Caco-2 (cell line): ENCODE data around the gene SEC22C. TPM values are rescaled to one million over a fixed set of nuclear protein-coding genes. Genes with fewer than 3 reads are reported as not detected.
"Not testable (repeated sequence)": the region's sequence is repeated elsewhere in the genome, so short reads cannot be mapped to it uniquely, and the experiment has no call there.

Experiments used
- BruUV-seq: library from RNA; stranded (reverse); fragments of 400-500 nt; replicated peaks from 2 replicates; lab custom pipeline; 2021; lab: Mats Ljungman, UMichigan
- CTCF ChIA-PET: fragments of 300-600 bp; sonication (Branson Sonifier 250); formaldehyde crosslinking; loops from one replicate; lab custom pipeline; 2022; ENCODE audit warnings: antibody characterized with exemption; lab: Charles Lee
- POLR2A ChIA-PET: fragments of 300-600 bp; sonication (Branson Sonifier 250); formaldehyde crosslinking; loops from one replicate; lab custom pipeline; 2022; ENCODE audit warnings: antibody characterized with exemption; lab: Charles Lee
- DNase-seq, 2 experiments: peaks; one replicate each; pipeline versions ENCODE4 v3.0.0 to v3.0.0-alpha.2; 2020 to 2022
- H3K27me3 ChIP-seq: replicated peaks from 2 replicates; pipeline ENCODE4 v1.6.0; 2011; ENCODE audit warnings: low read length; ENCODE audit not compliant: control insufficient read depth, insufficient read depth
- H3K36me3 ChIP-seq: 2 replicates; pipeline ENCODE4 v1.5.1; 2011; ENCODE audit warnings: low read length; ENCODE audit not compliant: control insufficient read depth, insufficient read depth
- H3K4me1 ChIP-seq: fragments of 250-450 bp; sonication (Bioruptor Pico); 2 replicates; pipeline ENCODE4 v1.5.1; 2020; ENCODE audit warnings: mild to moderate bottlenecking
- H3K4me3 ChIP-seq: 2 replicates; pipeline ENCODE4 v1.5.1; 2011; ENCODE audit warnings: low read depth, mild to moderate bottlenecking, control low read depth, low read length
- H3K9me3 ChIP-seq: fragments of 250-450 bp; sonication (Bioruptor Pico); 2 replicates; pipeline ENCODE4 v1.5.1; 2020; ENCODE audit warnings: mild to moderate bottlenecking, moderate library complexity
- H3K27ac Mint-ChIP-seq: one replicate; pipeline ENCODE4 v1.8.0; 2022; ENCODE audit warnings: mixed read lengths; ENCODE audit not compliant: unreplicated experiment
- H3K27me3 Mint-ChIP-seq: one replicate; pipeline ENCODE4 v1.8.0; 2022; ENCODE audit warnings: mixed read lengths; ENCODE audit not compliant: insufficient read depth, unreplicated experiment
- H3K36me3 Mint-ChIP-seq: one replicate; pipeline ENCODE4 v1.8.0; 2022; ENCODE audit warnings: mild to moderate bottlenecking, mixed read lengths; ENCODE audit not compliant: insufficient read depth, unreplicated experiment
- H3K4me1 Mint-ChIP-seq: one replicate; pipeline ENCODE4 v1.8.0; 2022; ENCODE audit warnings: low read depth, mixed read lengths; ENCODE audit not compliant: unreplicated experiment
- H3K4me3 Mint-ChIP-seq: one replicate; pipeline ENCODE4 v1.8.0; 2022; ENCODE audit warnings: mild to moderate bottlenecking, moderate library complexity, mixed read lengths; ENCODE audit not compliant: unreplicated experiment
- H3K9me3 Mint-ChIP-seq: one replicate; pipeline ENCODE4 v1.8.0; 2022; ENCODE audit warnings: mixed read lengths; ENCODE audit not compliant: unreplicated experiment
- intact Hi-C: fragments of 100-400 bp; cut with micrococcal nuclease; formaldehyde crosslinking; loops from one replicate; pipeline ENCODE4 v1.10.0; 2022; ENCODE audit not compliant: unreplicated experiment
- total RNA-seq: library from RNA; stranded (reverse); gene quantifications from 2 replicates; pipeline ENCODE4 v1.2.3, GENCODE V29; 2022
- TF ChIP-seq, protein P1 (sequence below), 2 experiments: fragments of 200-600 bp in 1 of 2; IDR thresholded peaks; 1 replicate in 1 of 2; 2 replicates in 1 of 2; pipeline versions ENCODE4 v1.5.1 to v1.8.0; 2011 to 2022; ENCODE audit warnings: antibody characterized with exemption in 1 of 2, control low read depth in 1 of 2, inconsistent platforms in 1 of 2, low read depth in 1 of 2, low read length in 1 of 2, mild to moderate bottlenecking in 1 of 2, moderate library complexity in 1 of 2; ENCODE audit not compliant: insufficient read depth in 1 of 2, severe bottlenecking in 1 of 2, unreplicated experiment in 1 of 2

The SEC22C gene
- total RNA-seq, 1 experiment from 2014 or later: 36.4 TPM

DNA sequence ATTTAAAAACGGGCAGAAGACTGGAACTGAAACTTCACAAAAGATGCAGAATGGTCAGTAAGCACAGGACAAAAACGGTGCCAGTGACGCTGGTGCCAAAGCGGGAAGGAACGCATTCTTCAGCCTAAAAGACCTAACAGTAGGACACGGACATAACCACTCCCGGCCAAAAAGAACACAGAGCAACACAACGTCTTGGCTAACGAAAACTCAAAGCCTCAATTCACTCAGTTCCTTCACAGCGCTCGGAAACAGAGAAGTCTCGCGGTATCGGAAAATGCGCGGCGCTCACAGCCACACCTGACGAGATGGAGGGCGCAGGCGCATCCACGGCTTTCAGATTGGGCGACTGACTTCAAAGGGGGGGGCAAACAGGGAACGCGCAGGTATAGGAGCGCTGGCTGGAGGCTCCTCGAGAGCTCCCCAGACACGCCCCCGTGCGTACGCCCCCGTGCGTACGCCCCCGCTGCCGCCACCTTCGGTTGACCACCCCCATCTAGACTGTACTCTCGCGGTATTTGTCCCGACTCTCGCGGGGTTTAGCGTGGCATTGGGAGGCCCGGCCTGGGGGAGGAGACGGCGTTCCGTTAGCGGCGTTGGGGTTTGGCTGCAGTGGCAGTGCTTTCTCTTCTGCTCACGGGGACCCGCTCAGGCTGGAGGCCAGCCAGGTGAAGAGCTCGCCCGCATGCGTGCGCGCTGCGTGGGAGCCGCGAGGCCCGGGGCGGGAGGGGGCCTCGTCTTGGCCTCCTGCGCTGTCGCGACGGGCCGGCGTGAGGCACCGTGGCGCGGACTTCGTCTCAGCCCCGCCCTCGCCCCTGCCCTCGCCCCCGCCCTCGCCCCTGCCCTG lies 18.6 kb upstream of the SEC22C start, which contains the start of gene NKTR:
Gene NKTR (plus strand): TSS at position 576 of the 847 bp plus-strand sequence. CDS start 321 bp downstream, outside the sequence.
- TF ChIP-seq, protein P1, sequence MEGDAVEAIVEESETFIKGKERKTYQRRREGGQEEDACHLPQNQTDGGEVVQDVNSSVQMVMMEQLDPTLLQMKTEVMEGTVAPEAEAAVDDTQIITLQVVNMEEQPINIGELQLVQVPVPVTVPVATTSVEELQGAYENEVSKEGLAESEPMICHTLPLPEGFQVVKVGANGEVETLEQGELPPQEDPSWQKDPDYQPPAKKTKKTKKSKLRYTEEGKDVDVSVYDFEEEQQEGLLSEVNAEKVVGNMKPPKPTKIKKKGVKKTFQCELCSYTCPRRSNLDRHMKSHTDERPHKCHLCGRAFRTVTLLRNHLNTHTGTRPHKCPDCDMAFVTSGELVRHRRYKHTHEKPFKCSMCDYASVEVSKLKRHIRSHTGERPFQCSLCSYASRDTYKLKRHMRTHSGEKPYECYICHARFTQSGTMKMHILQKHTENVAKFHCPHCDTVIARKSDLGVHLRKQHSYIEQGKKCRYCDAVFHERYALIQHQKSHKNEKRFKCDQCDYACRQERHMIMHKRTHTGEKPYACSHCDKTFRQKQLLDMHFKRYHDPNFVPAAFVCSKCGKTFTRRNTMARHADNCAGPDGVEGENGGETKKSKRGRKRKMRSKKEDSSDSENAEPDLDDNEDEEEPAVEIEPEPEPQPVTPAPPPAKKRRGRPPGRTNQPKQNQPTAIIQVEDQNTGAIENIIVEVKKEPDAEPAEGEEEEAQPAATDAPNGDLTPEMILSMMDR (IDR thresholded peaks at IDR 0.05; ENCODE audit: insufficient read depth in 1 of 2, low read depth in 1 of 2, low read length in 1 of 2, severe bottlenecking in 1 of 2, unreplicated experiment in 1 of 2): peak in 1 of 2 experiments; percentile 15
- H3K27me3 ChIP-seq: no peaks in the 10 kb centered on the region
- CTCF ChIA-PET: interaction anchor here (1.0 to 1.3 kb wide), 3 partner anchors 10 to 18 kb away, joined by 3 to 9 read pairs (median 9); partner anchors contain the start of genes SEC22C and SS18L2
- peak within 1 kb of the TSS; percentile 93 for H3K4me3 Mint-ChIP-seq
- no peaks in the 10 kb centered on the region for H3K9me3 ChIP-seq
- peak within 1 kb of the TSS; percentile 87 for H3K27ac Mint-ChIP-seq
- no TSS peak for BruUV-seq
- DNase-seq: peak; percentile 99
- peak within 1 kb of the TSS; percentile 84 for H3K4me3 ChIP-seq
- H3K4me1 Mint-ChIP-seq: peaks cover 10% of the 10 kb centered on the region
- intact Hi-C loops: loop anchor here (1.0 to 5.0 kb wide), 4 partner anchors 10 to 52 kb away; partner anchors contain the start of genes SS18L2 and ZBTB47
- POLR2A ChIA-PET: interaction anchor here (0.6 to 1.5 kb wide), 4 partner anchors 9 to 98 kb away, joined by 5 to 40 read pairs (median 12); partner anchors contain the start of genes SEC22C and SS18L2
- H3K9me3 Mint-ChIP-seq: no peaks in the 10 kb centered on the region
- peaks cover 17% of the 10 kb centered on the region; the same call in 1 of the 2 replicates for H3K4me1 ChIP-seq
- H3K36me3 ChIP-seq: no peaks in the 10 kb centered on the region; the same call in 1 of the 2 replicates
- peaks cover 29% of the 10 kb centered on the region for H3K36me3 Mint-ChIP-seq
- H3K27me3 Mint-ChIP-seq: no peaks in the 10 kb centered on the region

- peak overlapping the region; percentile 59 for H3K27ac Mint-ChIP-seq
- H3K4me3 ChIP-seq, CTCF ChIA-PET, H3K4me1 Mint-ChIP-seq, H3K27me3 ChIP-seq, H3K4me3 Mint-ChIP-seq, H3K27me3 Mint-ChIP-seq, H3K9me3 ChIP-seq, BruUV-seq, POLR2A ChIA-PET, DNase-seq, H3K9me3 Mint-ChIP-seq, intact Hi-C loops, H3K36me3 ChIP-seq: not testable (repeated sequence)
- H3K36me3 Mint-ChIP-seq: peaks cover 35% of the 10 kb centered on the region
- peaks cover 22% of the 10 kb centered on the region; the same call in 1 of the 2 replicates for H3K4me1 ChIP-seq
Observed at GRCh38 chr3:42597098-42597497, 15.3 kb upstream of the SEC22C start.

- ChIA-PET POLR2A (no interaction called here), CTCF (no interaction called here)
- Mint-ChIP-seq H3K27ac (no peak overlapping the region), H3K4me3 (no peak overlapping the region), H3K36me3 (peaks cover 44% of the 10 kb centered on the region), H3K27me3 (no peaks in the 10 kb centered on the region), H3K4me1 (no peaks in the 10 kb centered on the region), H3K9me3 (no peaks in the 10 kb centered on the region)
- H3K36me3 ChIP-seq: no peaks in the 10 kb centered on the region
- no peak overlapping the region for H3K4me3 ChIP-seq
- H3K9me3 ChIP-seq: no peaks in the 10 kb centered on the region
- peaks cover 25% of the 10 kb centered on the region; the same call in 1 of the 2 replicates for H3K4me1 ChIP-seq
- no peak for DNase-seq
- intact Hi-C loops: no loop called here
- H3K27me3 ChIP-seq: no peaks in the 10 kb centered on the region
- TF ChIP-seq, protein P1 (IDR thresholded peaks at IDR 0.05; ENCODE audit: insufficient read depth in 1 of 2, low read depth in 1 of 2, low read length in 1 of 2, severe bottlenecking in 1 of 2, unreplicated experiment in 1 of 2): no peak
- no TSS peak for BruUV-seq
Observed at GRCh38 chr3:42595682-42596081, 13.9 kb upstream of the SEC22C start.
